SK-N-SH (cell line): ENCODE results near the gene ENOX1. TPM values are rescaled to one million over a fixed set of nuclear protein-coding genes. Genes with fewer than 3 reads are reported as not detected.

Experiments
- CTCF ChIA-PET: fragments of 300-600, 350-600 bp; formaldehyde crosslinking; extraction: SDS; loops from one replicate; lab custom pipeline; 2021; lab: Yijun Ruan, JAX
- POLR2A ChIA-PET: fragments of 350-600 bp; sonication (Branson Sonifier 250); formaldehyde crosslinking; extraction: SDS; loops from one replicate; lab custom pipeline; 2020; ENCODE audit warnings: antibody characterized with exemption, inconsistent platforms; lab: Yijun Ruan, JAX
- DNase-seq: peaks from one replicate; pipeline ENCODE4 v3.0.0; 2012
- H2AFZ ChIP-seq: fragments of 200-600 bp; sonication (generic); 2 replicates; pipeline ENCODE4 v1.8.1; 2016; ENCODE audit warnings: antibody characterized with exemption, mild to moderate bottlenecking, low read depth
- H3F3A ChIP-seq: fragments of 200-600 bp; sonication (generic); replicated peaks from 2 replicates; pipeline ENCODE3; 2016; ENCODE audit warnings: antibody characterized with exemption, mild to moderate bottlenecking; ENCODE audit not compliant: insufficient read depth
- H3K27ac ChIP-seq, 2 experiments: fragments of 200-500 bp in 1 of 2; fragments of 200-600 bp in 1 of 2; sonication (Bioruptor generic) in 1 of 2; sonication (generic), shearing (Covaris generic) in 1 of 2; 2 replicates each; pipeline versions ENCODE4 v1.5.1 to v1.6.1; 2014 to 2016; ENCODE audit warnings: low read depth in 2 of 2, inconsistent platforms in 1 of 2, low read length in 1 of 2, mild to moderate bottlenecking in 1 of 2, mixed read lengths in 1 of 2
- H3K27me3 ChIP-seq: fragments of 200-600 bp; sonication (generic), shearing (Covaris generic); 2 replicates; pipeline ENCODE4 v1.6.1; 2016; ENCODE audit warnings: mixed run types; ENCODE audit not compliant: insufficient read depth
- H3K36me3 ChIP-seq, 2 experiments: fragments of 200-500 bp in 1 of 2; fragments of 200-600 bp in 1 of 2; sonication (Bioruptor generic) in 1 of 2; sonication (generic) in 1 of 2; replicated peaks in 1 of 2; 2 replicates each; pipeline versions ENCODE3 to v1.5.1; 2014 to 2016; ENCODE audit warnings: low read length in 1 of 2, mild to moderate bottlenecking in 1 of 2; ENCODE audit not compliant: insufficient read depth in 2 of 2, control insufficient read depth in 1 of 2
- H3K4me1 ChIP-seq, 2 experiments: fragments of 200-500 bp in 1 of 2; fragments of 200-600 bp in 1 of 2; sonication (Bioruptor generic) in 1 of 2; sonication (generic), shearing (Covaris generic) in 1 of 2; 2 replicates each; pipeline versions ENCODE4 v1.5.1 to v1.6.1; 2014 to 2016; ENCODE audit warnings: low read depth in 1 of 2, low read length in 1 of 2, mixed run types in 1 of 2; ENCODE audit not compliant: insufficient read depth in 2 of 2, control insufficient read depth in 1 of 2
- H3K4me2 ChIP-seq: fragments of 200-600 bp; sonication (generic), shearing (Covaris generic); 2 replicates; pipeline ENCODE4 v1.6.1; 2017; ENCODE audit warnings: mixed run types
- H3K4me3 ChIP-seq, 2 experiments: fragments of 200-500 bp in 1 of 2; fragments of 200-600 bp in 1 of 2; sonication (Bioruptor generic) in 1 of 2; sonication (generic), shearing (Covaris generic) in 1 of 2; 2 replicates each; pipeline versions ENCODE4 v1.5.1 to v1.8.1; 2014 to 2016; ENCODE audit warnings: low read depth in 2 of 2, inconsistent platforms in 1 of 2, low read length in 1 of 2, mild to moderate bottlenecking in 1 of 2, mixed read lengths in 1 of 2, moderate library complexity in 1 of 2
- H3K79me2 ChIP-seq: fragments of 200-600 bp; sonication (generic); 2 replicates; pipeline ENCODE4 v1.8.1; 2017; ENCODE audit warnings: mild to moderate bottlenecking; ENCODE audit not compliant: insufficient read depth
- H3K9ac ChIP-seq: fragments of 200-600 bp; sonication (generic); 2 replicates; pipeline ENCODE4 v1.6.1; 2017; ENCODE audit warnings: mixed run types
- H3K9me2 ChIP-seq: fragments of 200-600 bp; sonication (generic); 2 replicates; pipeline ENCODE4 v1.6.1; 2017; ENCODE audit warnings: mixed run types
- H3K9me3 ChIP-seq: fragments of 200-600 bp; sonication (generic); 2 replicates; pipeline ENCODE4 v1.6.1; 2017; ENCODE audit warnings: mixed run types, mild to moderate bottlenecking, moderate library complexity
- H4K20me1 ChIP-seq: fragments of 200-600 bp; sonication (generic); 2 replicates; pipeline ENCODE4 v1.6.1; 2017; ENCODE audit warnings: mild to moderate bottlenecking, mixed run types; ENCODE audit not compliant: insufficient read depth
- CTCF ChIP-seq: fragments of 200-600 bp; sonication (generic); IDR thresholded peaks from 2 replicates; pipeline ENCODE4 v1.6.1; 2017; ENCODE audit warnings: antibody characterized with exemption, mild to moderate bottlenecking, moderate library complexity
- ELF1 ChIP-seq: IDR thresholded peaks from 2 replicates; pipeline ENCODE4 v1.4.0; 2012
- EP300 ChIP-seq, 2 experiments: IDR thresholded peaks; 2 replicates each; pipeline versions ENCODE4 v1.4.0 to v1.6.1; 2012; ENCODE audit warnings: borderline replicate concordance in 1 of 2, low read depth in 1 of 2, low read length in 1 of 2
- FOSL2 ChIP-seq: IDR thresholded peaks from 2 replicates; pipeline ENCODE4 v1.4.0; 2012; ENCODE audit warnings: low read depth, mild to moderate bottlenecking, moderate library complexity, borderline replicate concordance
- GABPA ChIP-seq: IDR thresholded peaks from 2 replicates; pipeline ENCODE4 v1.4.0; 2012; ENCODE audit warnings: low read depth, mild to moderate bottlenecking
- MAX ChIP-seq: IDR thresholded peaks from 2 replicates; pipeline ENCODE4 v1.4.0; 2012; ENCODE audit warnings: low read depth
- MXI1 ChIP-seq: IDR thresholded peaks from 2 replicates; pipeline ENCODE4 v1.6.1; 2012; ENCODE audit warnings: mild to moderate bottlenecking, low read depth, low read length, improper control_type of control experiment
- RAD21 ChIP-seq: IDR thresholded peaks from 2 replicates; pipeline ENCODE4 v1.6.1; 2012; ENCODE audit warnings: mild to moderate bottlenecking, low read length
- RCOR1 ChIP-seq: fragments of 150-350 bp; IDR thresholded peaks from 2 replicates; pipeline ENCODE4 v1.6.1; 2017; ENCODE audit warnings: antibody characterized with exemption, low read length
- SMC3 ChIP-seq: IDR thresholded peaks from 2 replicates; pipeline ENCODE4 v1.6.1; 2012; ENCODE audit warnings: low read depth, low read length, improper control_type of control experiment
- TAF1 ChIP-seq: IDR thresholded peaks from 2 replicates; pipeline ENCODE4 v1.6.1; 2012; ENCODE audit warnings: low read depth, mild to moderate bottlenecking, low read length, moderate library complexity, borderline replicate concordance
- TEAD4 ChIP-seq: IDR thresholded peaks from 2 replicates; pipeline ENCODE4 v1.4.0; 2012; ENCODE audit warnings: mild to moderate bottlenecking, borderline replicate concordance; ENCODE audit not compliant: insufficient read depth
- USF2 ChIP-seq: fragments of 150-350 bp; IDR thresholded peaks from 2 replicates; pipeline ENCODE4 v1.6.1; 2017; ENCODE audit warnings: antibody characterized with exemption, low read length, low read depth, borderline replicate concordance
- YY1 ChIP-seq: IDR thresholded peaks from 2 replicates; pipeline ENCODE4 v1.4.0; 2012; ENCODE audit warnings: low read depth, mild to moderate bottlenecking
- WGBS: methylation state at CpG from one replicate; pipeline ENCODE4 v1.1.6; 2017; ENCODE audit warnings: low lambda C conversion rate; 5-methylcytosine and 5-hydroxymethylcytosine counted together
- polyA plus RNA-seq, 3 experiments: library from polyadenylated mRNA; depleted of rRNA; stranded (reverse); fragments of >200 nt; gene quantifications; 2 replicates each; pipeline ENCODE4 v1.2.3, GENCODE V29; 2012

Gene ENOX1
- polyA plus RNA-seq, 1 of the 3 experiments (the other 2 are of a cell fraction), result 5.8 TPM

- no peak for DNase-seq
- H3K27ac ChIP-seq, result no peak overlapping the region
- no peak for TF ChIP-seq TAF1
- no peak for TF ChIP-seq SMC3
- no peak for TF ChIP-seq USF2
- no peak for TF ChIP-seq RAD21
- no peak for TF ChIP-seq GABPA
- TF ChIP-seq MAX, result no peak
- TF ChIP-seq, all 33 proteins: peak for 0
- H3K9ac ChIP-seq, result no peak overlapping the region
- H3F3A ChIP-seq, result peaks cover 5% of the 10 kb centered on the region
- CTCF ChIA-PET, result no interaction called here
- no peak overlapping the region for H3K4me3 ChIP-seq
- no peaks in the 10 kb centered on the region for H4K20me1 ChIP-seq
- H3K4me2 ChIP-seq, result no peak overlapping the region
- H3K27me3 ChIP-seq, result no peaks in the 10 kb centered on the region
- H3K4me1 ChIP-seq, result no peaks in the 10 kb centered on the region; a peak in 1 of 4 replicates
- no peaks in the 10 kb centered on the region for H3K79me2 ChIP-seq
- no peaks in the 10 kb centered on the region for H3K9me2 ChIP-seq
- no peaks in the 10 kb centered on the region for H3K36me3 ChIP-seq
- POLR2A ChIA-PET, result no interaction called here
- 96% methylated on average over 1 of the region's 1 CpG for WGBS
- H3K9me3 ChIP-seq, result no peaks in the 10 kb centered on the region
- H2AFZ ChIP-seq, result no peak overlapping the region
Measured at GRCh38 chr13:43797159-43797558, 10.4 kb upstream of the ENOX1 start.

- H3K27ac ChIP-seq, result no peak overlapping the region
- no peak overlapping the region for H2AFZ ChIP-seq
- H3K9me2 ChIP-seq, result no peaks in the 10 kb centered on the region
- H4K20me1 ChIP-seq, result no peaks in the 10 kb centered on the region
- ChIA-PET CTCF (interaction anchor here (0.7 to 1.7 kb wide), 2 partner anchors 10 to 825 kb away, joined by 4 to 14 read pairs; no protein-coding TSS in a partner anchor), POLR2A (no interaction called here)
- H3K4me2 ChIP-seq, result no peak overlapping the region
- no peaks in the 10 kb centered on the region for H3K36me3 ChIP-seq
- no peak overlapping the region for H3K9ac ChIP-seq
- H3F3A ChIP-seq, result peaks cover 16% of the 10 kb centered on the region
- no peak overlapping the region for H3K4me3 ChIP-seq
- no peaks in the 10 kb centered on the region; a peak in 1 of 4 replicates for H3K4me1 ChIP-seq
- no peak for DNase-seq
- TF ChIP-seq TEAD4 (no peak), FOSL2 (no peak), CTCF (no peak), USF2 (no peak), TAF1 (no peak), RCOR1 (no peak), MXI1 (no peak), ELF1 (no peak), YY1 (no peak), GABPA (no peak), EP300 (IDR thresholded peaks at IDR 0.05; ENCODE audit: borderline replicate concordance in 1 of 2, low read depth in 1 of 2, low read length in 1 of 2) (no peak)
- H3K9me3 ChIP-seq, result no peaks in the 10 kb centered on the region
- H3K27me3 ChIP-seq, result no peaks in the 10 kb centered on the region
- H3K79me2 ChIP-seq, result no peaks in the 10 kb centered on the region
Measured at GRCh38 chr13:43794416-43794815, 7.6 kb upstream of the ENOX1 start.
